PC-3 (cell line): ENCODE data around the gene CHP2.

Source experiments
- CTCF ChIP-seq: fragments of 300-600 bp; sonication (generic); conservative IDR thresholded peaks from 2 replicates; pipeline ENCODE4 v1.5.1; 2017; ENCODE audit warnings: antibody characterized with exemption, low read depth, mild to moderate bottlenecking, low read length
- EZH2 ChIP-seq: fragments of 300-600 bp; sonication (generic); IDR thresholded peaks from one replicate; pipeline ENCODE4 v1.6.1; 2017; ENCODE audit warnings: antibody characterized with exemption, mild to moderate bottlenecking, low read length; ENCODE audit not compliant: unreplicated experiment
- EZH2phosphoT487 ChIP-seq: fragments of 300-600 bp; sonication (generic); IDR thresholded peaks from 2 replicates; pipeline ENCODE4 v1.6.1; 2018; ENCODE audit warnings: mild to moderate bottlenecking, antibody characterized with exemption, low read length, borderline replicate concordance

- TF ChIP-seq EZH2 (no peak), CTCF (no peak), EZH2phosphoT487 (no peak)
Observed at GRCh38 chr16:23757116-23757515, 2.3 kb downstream of the CHP2 start.
